ENCODE results near the gene GPR42.

DNA sequence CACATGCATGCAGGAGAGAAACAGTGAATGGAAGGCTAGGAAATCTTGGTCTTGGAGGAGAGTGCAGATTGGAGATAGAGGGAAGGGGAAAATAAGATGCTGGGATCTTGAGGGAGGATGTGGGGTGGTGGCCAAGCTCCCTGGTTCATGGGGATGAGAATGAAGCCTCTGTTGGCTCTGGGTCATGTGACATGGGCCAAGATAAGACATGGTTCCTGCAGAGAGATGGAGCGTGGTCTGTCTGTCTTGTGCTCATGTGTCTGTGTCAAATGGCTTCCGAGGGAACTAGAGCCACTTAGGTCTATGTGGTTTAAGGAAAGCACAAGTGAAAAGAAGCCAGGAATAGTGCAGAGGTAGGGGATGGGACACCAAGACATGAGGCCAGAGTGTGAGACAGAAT lies 46.4 kb downstream of the GPR42 start:
- no peak for TF ChIP-seq CTCF (IDR thresholded peaks at IDR 0.05)
- TF ChIP-seq POLR2A (IDR thresholded peaks at IDR 0.05): no peak

Data from Peyer's patch (tissue), 4 donors.